Duodenal mucosa (tissue), 2 donors: ENCODE results near the gene PLAC8L1.

Experiments
- H3K27ac ChIP-seq: one replicate; pipeline ENCODE4 v1.7.0; 2013; ENCODE audit warnings: low read depth, low read length
- H3K27me3 ChIP-seq, 2 donors: one replicate each; pipeline ENCODE4 v1.7.0; 2013; ENCODE audit warnings: low read length in 2 of 2, control low read depth in 1 of 2; ENCODE audit not compliant: insufficient read depth in 2 of 2, control insufficient read depth in 1 of 2
- H3K36me3 ChIP-seq, 2 donors: one replicate each; pipeline ENCODE4 v1.7.0; 2013; ENCODE audit warnings: low read length in 2 of 2, control low read depth in 1 of 2; ENCODE audit not compliant: insufficient read depth in 2 of 2, control insufficient read depth in 1 of 2
- H3K4me1 ChIP-seq, 2 donors: one replicate each; pipeline ENCODE4 v1.7.0; 2013; ENCODE audit warnings: low read length in 2 of 2, control low read depth in 1 of 2; ENCODE audit not compliant: insufficient read depth in 2 of 2, control insufficient read depth in 1 of 2
- H3K4me3 ChIP-seq, 2 donors: one replicate each; pipeline ENCODE4 v1.7.0; 2013; ENCODE audit warnings: low read length in 2 of 2, low read depth in 1 of 2
- H3K9ac ChIP-seq, 2 donors: one replicate each; pipeline ENCODE4 v1.7.0; 2013; ENCODE audit warnings: low read length in 2 of 2, low read depth in 1 of 2
- H3K9me3 ChIP-seq, 2 donors: one replicate each; pipeline ENCODE4 v1.7.0; 2013; ENCODE audit warnings: low read length in 2 of 2, control low read depth in 1 of 2; ENCODE audit not compliant: control insufficient read depth in 1 of 2

PLAC8L1 gene

DNA sequence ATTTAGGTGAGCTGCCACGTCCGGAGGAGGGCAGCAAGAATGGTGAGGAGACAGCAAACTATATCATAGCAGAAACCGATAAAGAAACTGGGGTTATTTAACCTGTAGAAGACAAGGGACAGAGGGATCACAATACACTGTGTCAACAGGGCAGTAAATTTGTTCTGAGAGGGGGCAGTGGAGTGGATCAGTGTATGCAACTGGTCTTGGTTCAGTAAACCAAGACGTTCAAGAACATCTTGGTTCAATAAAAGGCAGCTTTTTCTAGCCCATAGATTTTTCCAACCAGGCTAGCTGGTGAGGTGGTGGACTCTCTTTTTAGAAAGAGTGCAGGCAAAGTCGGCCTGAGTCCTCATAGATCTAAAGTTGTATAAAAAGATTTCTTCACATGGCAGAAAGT lies 55.3 kb downstream of the PLAC8L1 start:
- Histone ChIP-seq H3K36me3 (peaks cover 10 to 43% of the 10 kb centered on the region in 2 donors), H3K9me3 (no peaks in the 10 kb centered on the region), H3K4me1 (peaks cover 14 to 17% of the 10 kb centered on the region in 2 donors), H3K4me3 (no peak overlapping the region), H3K9ac (no peak overlapping the region), H3K27me3 (peaks cover 0 to 3% of the 10 kb centered on the region in 2 donors), H3K27ac (no peak overlapping the region)

DNA sequence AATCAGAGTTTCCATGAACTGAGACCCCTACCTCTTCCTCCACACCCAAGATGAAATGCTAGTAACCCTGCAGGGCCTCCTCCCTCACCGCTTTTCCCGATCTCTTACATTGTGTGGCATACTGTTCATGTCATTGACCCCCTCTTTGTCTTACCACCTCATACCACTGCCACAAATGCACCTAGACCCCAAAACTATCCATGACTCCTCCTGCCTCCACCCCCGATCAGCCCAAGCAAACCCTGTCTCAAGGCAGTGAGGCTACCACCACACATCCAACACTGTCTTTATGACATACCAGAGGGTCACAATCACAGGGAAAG lies 55.7 kb downstream of the PLAC8L1 start:
- Histone ChIP-seq H3K36me3 (peaks cover 9 to 40% of the 10 kb centered on the region in 2 donors), H3K4me3 (no peak overlapping the region), H3K4me1 (peaks cover 14 to 17% of the 10 kb centered on the region in 2 donors), H3K27ac (no peak overlapping the region), H3K9ac (no peak overlapping the region), H3K27me3 (peaks cover 0 to 3% of the 10 kb centered on the region in 2 donors), H3K9me3 (no peaks in the 10 kb centered on the region)

DNA sequence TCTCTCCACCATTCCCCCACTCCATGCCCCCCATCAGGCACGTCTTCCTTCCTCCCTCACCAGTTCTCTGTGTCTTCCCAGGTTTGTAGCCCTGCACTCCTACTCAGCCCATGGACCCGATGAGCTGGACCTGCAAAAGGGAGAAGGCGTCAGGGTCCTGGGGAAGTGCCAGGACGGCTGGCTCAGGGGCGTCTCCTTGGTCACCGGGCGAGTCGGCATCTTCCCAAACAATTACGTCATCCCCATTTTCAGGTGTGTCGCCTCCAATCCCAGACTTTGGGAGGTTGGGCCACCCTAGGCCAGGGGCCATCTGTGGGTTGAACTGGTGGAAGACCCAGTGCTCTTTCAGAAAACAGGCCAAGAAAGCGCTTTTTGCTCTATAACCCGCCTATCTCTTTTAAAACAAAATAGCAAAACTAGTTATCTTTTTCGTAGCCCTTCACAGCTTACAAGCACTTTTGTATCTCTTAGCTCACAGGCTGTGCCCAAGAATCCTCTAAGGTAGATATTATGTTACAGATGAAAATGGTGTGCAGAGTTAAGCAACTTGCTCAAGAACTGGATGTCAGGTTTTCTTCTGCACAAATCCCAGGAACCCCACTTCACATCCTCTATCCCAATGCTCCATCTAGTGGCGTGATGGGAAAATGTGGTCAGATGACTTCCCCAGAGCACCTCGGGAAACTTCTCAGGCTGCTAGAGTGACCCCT lies 56.2 kb downstream of the PLAC8L1 start:
- Histone ChIP-seq H3K9me3 (no peaks in the 10 kb centered on the region), H3K9ac (no peak overlapping the region), H3K27me3 (peaks cover 0 to 3% of the 10 kb centered on the region in 2 donors), H3K4me1 (peaks cover 14 to 17% of the 10 kb centered on the region in 2 donors), H3K4me3 (no peak overlapping the region), H3K27ac (no peak overlapping the region), H3K36me3 (peaks cover 9 to 35% of the 10 kb centered on the region in 2 donors)

DNA sequence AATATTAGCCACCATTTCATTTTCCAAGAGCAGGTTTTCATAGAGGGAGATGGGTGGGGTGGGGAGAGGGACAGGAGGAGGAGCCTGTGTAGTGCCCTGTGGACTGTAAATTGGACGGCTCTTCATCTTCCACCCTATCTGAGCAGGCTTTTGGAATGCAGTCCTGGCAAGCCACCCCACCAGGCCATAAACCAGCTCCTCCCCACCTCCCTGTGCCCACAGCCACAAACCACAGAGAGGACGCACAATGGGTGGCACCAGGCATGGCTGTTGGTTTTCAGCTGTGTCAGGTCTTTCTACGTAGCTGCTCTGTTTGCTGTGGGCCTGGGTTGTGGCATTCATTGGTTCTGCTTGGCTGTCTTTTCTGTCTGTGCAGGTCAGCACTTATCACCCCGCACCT lies 58.0 kb downstream of the PLAC8L1 start:
- no peak overlapping the region for H3K9ac ChIP-seq
- no peaks in the 10 kb centered on the region for H3K9me3 ChIP-seq
- H3K4me1 ChIP-seq = peaks cover 22 to 26% of the 10 kb centered on the region in 2 donors
- H3K27ac ChIP-seq = no peak overlapping the region
- H3K36me3 ChIP-seq = peaks cover 9 to 20% of the 10 kb centered on the region in 2 donors
- peaks cover 0 to 3% of the 10 kb centered on the region in 2 donors for H3K27me3 ChIP-seq
- H3K4me3 ChIP-seq = no peak overlapping the region

DNA sequence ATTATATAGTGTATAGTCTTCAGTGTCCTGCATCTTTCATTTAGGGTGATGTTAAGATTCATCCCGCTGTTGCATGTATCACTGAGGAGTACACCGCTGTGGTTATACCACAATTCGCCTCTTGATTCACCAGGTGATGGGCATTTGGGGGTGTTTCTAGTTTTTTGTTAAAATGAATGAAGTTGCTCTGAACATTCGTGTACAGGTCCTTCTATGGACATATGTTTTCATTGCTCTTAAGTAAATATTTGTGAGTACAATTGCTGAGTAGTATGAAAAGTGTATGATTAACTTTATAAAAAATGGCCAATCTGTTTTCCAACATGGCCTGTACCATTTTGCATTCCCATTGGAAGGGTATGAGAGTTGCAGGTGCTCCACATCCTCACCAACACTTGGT lies 61.7 kb downstream of the PLAC8L1 start:
- Histone ChIP-seq H3K4me1 (peaks cover 24 to 47% of the 10 kb centered on the region in 2 donors), H3K9me3 (no peaks in the 10 kb centered on the region), H3K9ac (no peak overlapping the region), H3K36me3 (peaks cover 0 to 4% of the 10 kb centered on the region in 2 donors), H3K27ac (no peak overlapping the region), H3K27me3 (no peaks in the 10 kb centered on the region), H3K4me3 (no peak overlapping the region)

DNA sequence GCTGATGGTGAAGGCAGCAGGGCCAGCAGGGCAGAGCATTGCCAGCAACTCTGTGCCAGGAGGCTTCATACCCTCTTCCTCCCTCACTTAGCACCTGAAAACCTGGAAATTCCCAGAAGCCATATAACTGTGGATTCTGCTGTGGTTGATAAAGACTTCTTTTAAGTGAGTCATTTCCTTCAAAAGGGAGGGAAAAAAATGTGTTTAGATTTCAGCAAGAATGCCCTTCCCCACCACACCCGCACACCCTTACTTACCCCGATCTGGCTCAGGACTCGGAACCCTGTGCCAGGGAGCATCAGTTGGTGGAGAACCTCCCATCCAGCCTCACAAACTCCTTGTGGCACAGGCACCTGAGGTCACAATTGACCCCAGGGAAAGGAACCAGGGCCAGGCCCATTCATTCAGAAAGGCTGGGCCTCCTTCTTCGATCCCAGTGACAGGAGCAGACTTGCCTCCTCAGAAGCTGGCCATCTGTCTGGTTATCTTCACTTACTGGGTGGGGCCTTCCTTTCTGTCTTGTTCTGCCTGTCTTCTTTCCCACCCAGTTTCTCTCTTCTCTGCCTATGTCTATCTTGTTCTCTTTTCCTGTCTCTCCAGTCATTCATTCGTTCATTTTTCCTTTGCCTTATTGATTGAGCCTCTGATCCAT lies 62.6 kb downstream of the PLAC8L1 start:
- no peaks in the 10 kb centered on the region for H3K9me3 ChIP-seq
- peaks cover 0 to 4% of the 10 kb centered on the region in 2 donors for H3K36me3 ChIP-seq
- H3K4me1 ChIP-seq = peaks cover 23 to 46% of the 10 kb centered on the region in 2 donors
- no peak overlapping the region for H3K27ac ChIP-seq
- no peak overlapping the region for H3K9ac ChIP-seq
- H3K4me3 ChIP-seq = no peak overlapping the region
- no peaks in the 10 kb centered on the region for H3K27me3 ChIP-seq

DNA sequence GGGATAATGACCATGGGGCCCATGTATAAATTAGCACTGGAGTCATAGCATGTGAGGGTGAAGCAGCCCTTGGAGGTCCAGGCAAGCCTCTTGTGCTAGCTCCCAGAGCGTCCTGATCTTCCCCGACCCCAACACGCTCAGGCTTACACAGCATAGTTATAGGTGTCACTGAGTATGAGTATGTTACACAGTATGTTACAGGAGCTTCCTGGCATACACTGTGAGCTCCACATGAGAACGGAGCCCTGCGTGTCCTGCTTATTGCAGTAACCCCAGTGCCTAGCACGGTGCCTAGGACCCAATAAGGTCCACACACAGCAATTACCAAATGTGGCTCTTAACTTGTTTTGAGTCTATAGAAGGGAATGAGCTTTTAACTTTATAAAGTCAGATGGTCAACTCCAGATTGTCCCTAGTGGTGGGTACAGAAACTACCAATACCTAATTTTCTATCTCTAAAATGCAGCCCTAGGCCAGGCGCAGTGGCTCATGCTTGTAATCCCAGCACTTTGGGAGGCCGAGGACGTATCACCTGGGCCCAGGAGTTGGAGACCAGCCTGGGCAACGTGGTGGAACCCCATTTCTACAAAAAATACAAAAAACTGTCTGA lies 64.1 kb downstream of the PLAC8L1 start:
- Histone ChIP-seq H3K4me1 (peaks cover 10 to 31% of the 10 kb centered on the region in 2 donors), H3K36me3 (peaks cover 0 to 4% of the 10 kb centered on the region in 2 donors), H3K9me3 (no peaks in the 10 kb centered on the region), H3K9ac (no peak overlapping the region), H3K4me3 (no peak overlapping the region), H3K27me3 (no peaks in the 10 kb centered on the region), H3K27ac (no peak overlapping the region)

DNA sequence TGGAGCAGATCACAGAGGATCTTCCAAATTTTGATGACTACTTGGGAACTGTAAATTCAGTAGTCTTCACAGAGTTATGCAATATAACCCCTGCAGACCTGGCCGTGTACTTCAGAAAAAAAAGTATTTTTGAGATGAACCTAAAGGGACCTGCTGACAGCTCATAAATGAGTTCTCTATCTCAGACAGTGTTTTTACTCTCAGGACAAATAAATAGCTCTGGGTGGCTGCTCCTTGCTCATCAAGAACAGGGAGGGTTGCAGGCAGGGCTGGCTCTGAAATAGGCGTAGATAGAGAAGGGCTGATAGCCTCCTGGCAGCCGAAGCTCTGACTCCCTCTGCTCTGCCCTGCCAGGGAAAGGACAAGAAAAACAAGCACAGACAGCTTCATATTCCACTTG lies 64.8 kb downstream of the PLAC8L1 start:
- no peak overlapping the region for H3K9ac ChIP-seq
- no peak overlapping the region for H3K4me3 ChIP-seq

DNA sequence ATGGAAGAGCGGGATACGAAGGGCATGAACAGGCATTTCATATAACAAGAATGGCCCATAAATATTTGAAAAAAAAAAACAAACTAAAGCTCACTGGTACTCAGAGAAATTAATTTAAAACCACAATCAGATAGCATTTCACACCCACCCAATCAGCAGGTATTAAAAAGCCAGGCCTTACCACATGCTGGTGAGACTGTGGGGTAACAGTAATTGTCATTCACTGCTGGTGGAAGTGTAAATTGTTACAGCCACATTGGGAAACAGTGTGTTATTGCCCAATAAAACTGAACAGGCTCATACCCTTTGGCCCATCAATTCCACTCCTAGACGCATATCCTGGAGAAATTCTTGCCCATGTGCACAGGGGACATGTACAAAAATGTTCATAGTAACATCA lies 66.0 kb downstream of the PLAC8L1 start:
- no peak overlapping the region for H3K4me3 ChIP-seq
- no peaks in the 10 kb centered on the region for H3K27me3 ChIP-seq
- no peaks in the 10 kb centered on the region for H3K9me3 ChIP-seq
- peaks cover 10 to 30% of the 10 kb centered on the region in 2 donors for H3K4me1 ChIP-seq
- H3K36me3 ChIP-seq = no peaks in the 10 kb centered on the region
- H3K9ac ChIP-seq = no peak overlapping the region
- no peak overlapping the region for H3K27ac ChIP-seq

More for the DNA sequence above, 64.8 kb downstream of the PLAC8L1 start:
- Histone ChIP-seq H3K27ac (no peak overlapping the region), H3K9me3 (no peaks in the 10 kb centered on the region), H3K4me1 (peaks cover 10 to 30% of the 10 kb centered on the region in 2 donors), H3K36me3 (no peaks in the 10 kb centered on the region), H3K27me3 (no peaks in the 10 kb centered on the region)

DNA sequence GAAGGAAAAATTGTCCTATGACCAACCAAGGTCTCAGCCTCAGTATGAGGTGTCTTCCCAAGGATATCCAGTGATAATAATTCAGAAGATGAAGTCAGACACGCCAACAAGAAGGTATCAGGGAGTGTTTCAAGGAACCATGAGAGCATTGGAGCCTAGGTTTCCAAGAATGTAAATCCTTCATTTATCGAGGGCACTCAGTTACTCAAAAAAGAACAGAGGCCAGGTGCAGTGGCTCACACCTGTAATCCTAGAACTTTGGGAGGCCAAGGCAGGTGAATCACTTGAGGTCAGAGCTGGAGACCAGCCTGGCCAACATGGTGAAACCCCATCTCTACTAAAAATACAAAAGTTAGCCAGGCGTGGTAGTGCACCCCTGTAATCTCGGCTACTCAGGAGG lies 70.8 kb downstream of the PLAC8L1 start:
- H3K9ac ChIP-seq = no peak overlapping the region
- H3K4me1 ChIP-seq = peaks cover 0 to 3% of the 10 kb centered on the region in 2 donors
- H3K9me3 ChIP-seq = no peaks in the 10 kb centered on the region
- no peak overlapping the region for H3K27ac ChIP-seq
- H3K4me3 ChIP-seq = no peak overlapping the region
- no peaks in the 10 kb centered on the region for H3K27me3 ChIP-seq
- peaks cover 0 to 4% of the 10 kb centered on the region in 2 donors for H3K36me3 ChIP-seq
